Gastrocnemius medialis (tissue), 4 donors: ENCODE measurements around the gene KAZN.

Experiments used
- CTCF ChIP-seq, 5 experiments: fragments of 450-650 bp in 3 of 5; fragments of 200-600 bp in 2 of 5; sonication (generic) in 2 of 5; IDR thresholded peaks in 4 of 5; conservative IDR thresholded peaks in 1 of 5; 1 replicate in 4 of 5; 2 replicates in 1 of 5; pipeline ENCODE4 v1.5.1; 2016 to 2019; ENCODE audit warnings: antibody characterized with exemption in 5 of 5, mild to moderate bottlenecking in 3 of 5, moderate library complexity in 3 of 5
- POLR2A ChIP-seq, 2 donors: fragments of 450-650 bp; IDR thresholded peaks; one replicate each; pipeline ENCODE4 v1.6.1; 2017; ENCODE audit warnings: antibody characterized with exemption in 2 of 2, mild to moderate bottlenecking in 2 of 2, moderate library complexity in 2 of 2

GRCh38 chr1:14906665-14907064, 308.2 kb downstream of the KAZN start:
- TF ChIP-seq CTCF (IDR thresholded peaks at IDR 0.05 in 4 of 5, conservative IDR thresholded peaks at IDR 0.05 in 1 of 5), result no peak
- no peak for TF ChIP-seq POLR2A (IDR thresholded peaks at IDR 0.05)
